HFFc6 (cell line): Measurements from ENCODE around the gene CHAT. TPM values are rescaled to one million over a fixed set of nuclear protein-coding genes. Genes with fewer than 3 reads are reported as not detected.

Experiments used
- DNase-seq: peaks from one replicate; pipeline ENCODE4 v3.0.0-alpha.2; 2018
- H3K27ac Mint-ChIP-seq: 2 replicates; pipeline ENCODE4 v1.8.0; 2020; ENCODE audit warnings: mild to moderate bottlenecking, mixed read lengths
- H3K27me3 Mint-ChIP-seq: 2 replicates; pipeline ENCODE4 v1.8.0; 2021; ENCODE audit warnings: mild to moderate bottlenecking, moderate library complexity, mixed read lengths; ENCODE audit not compliant: insufficient read depth
- H3K36me3 Mint-ChIP-seq: 2 replicates; pipeline ENCODE4 v1.8.0; 2021; ENCODE audit warnings: low read depth, mixed read lengths
- H3K4me1 Mint-ChIP-seq: 2 replicates; pipeline ENCODE4 v1.8.0; 2020; ENCODE audit warnings: low read depth, mixed read lengths
- H3K4me3 Mint-ChIP-seq: 2 replicates; pipeline ENCODE4 v1.8.0; 2020; ENCODE audit warnings: mild to moderate bottlenecking, moderate library complexity, mixed read lengths
- H3K9me3 Mint-ChIP-seq: 2 replicates; pipeline ENCODE4 v1.8.0; 2020; ENCODE audit warnings: mild to moderate bottlenecking, mixed read lengths
- CTCF ChIP-seq: fragments of 200-600 bp; sonication (generic); IDR thresholded peaks from 2 replicates; pipeline ENCODE4 v1.5.0; 2021; ENCODE audit warnings: antibody characterized with exemption, mild to moderate bottlenecking
- total RNA-seq, 6 experiments: library from RNA; stranded (reverse); fragmentation: NEBNext Ultra II Directional; extraction: Animal tissue kit (Norgen Biotek cat#: 25700); gene quantifications; 2 replicates in 1 of 6; 3 replicates in 5 of 6; pipeline ENCODE4 v1.2.3, GENCODE V29; 2021

CHAT gene
- total RNA-seq, 6 experiments from 2014 or later = not detected

GRCh38 chr10:49645417-49645816 lies 31.6 kb downstream of the CHAT start:
- Mint-ChIP-seq H3K36me3 (no peaks in the 10 kb centered on the region), H3K4me1 (no peaks in the 10 kb centered on the region)

GRCh38 chr10:49645871-49646870 lies 32.3 kb downstream of the CHAT start:
- Mint-ChIP-seq H3K4me1 (no peaks in the 10 kb centered on the region), H3K27me3 (peaks cover 53% of the 10 kb centered on the region), H3K36me3 (no peaks in the 10 kb centered on the region), H3K9me3 (no peaks in the 10 kb centered on the region), H3K4me3 (no peak overlapping the region), H3K27ac (no peak overlapping the region)
- TF ChIP-seq CTCF = no peak
- no peak for DNase-seq

More at GRCh38 chr10:49645417-49645816, 31.6 kb downstream of the CHAT start:
- TF ChIP-seq CTCF = no peak
- H3K27me3 Mint-ChIP-seq = peaks cover 54% of the 10 kb centered on the region
- DNase-seq = no peak
- H3K27ac Mint-ChIP-seq = no peak overlapping the region
- H3K4me3 Mint-ChIP-seq = no peak overlapping the region
- H3K9me3 Mint-ChIP-seq = no peaks in the 10 kb centered on the region

GRCh38 chr10:49647554-49647953 lies 33.7 kb downstream of the CHAT start:
- no peak for TF ChIP-seq CTCF
- H3K4me1 Mint-ChIP-seq = no peaks in the 10 kb centered on the region
- H3K27ac Mint-ChIP-seq = no peak overlapping the region
- no peaks in the 10 kb centered on the region for H3K9me3 Mint-ChIP-seq
- DNase-seq = no peak
- H3K4me3 Mint-ChIP-seq = no peak overlapping the region
- H3K27me3 Mint-ChIP-seq = peaks cover 49% of the 10 kb centered on the region
- H3K36me3 Mint-ChIP-seq = no peaks in the 10 kb centered on the region

GRCh38 chr10:49647985-49648795 lies 34.4 kb downstream of the CHAT start:
- peaks cover 52% of the 10 kb centered on the region for H3K27me3 Mint-ChIP-seq
- H3K9me3 Mint-ChIP-seq = no peaks in the 10 kb centered on the region
- no peak for DNase-seq
- H3K4me1 Mint-ChIP-seq = no peaks in the 10 kb centered on the region
- no peak overlapping the region for H3K27ac Mint-ChIP-seq
- no peak for TF ChIP-seq CTCF
- H3K4me3 Mint-ChIP-seq = no peak overlapping the region
- H3K36me3 Mint-ChIP-seq = no peaks in the 10 kb centered on the region

- Mint-ChIP-seq H3K27me3 (peaks cover 59% of the 10 kb centered on the region), H3K27ac (no peak overlapping the region), H3K36me3 (no peaks in the 10 kb centered on the region), H3K4me1 (no peaks in the 10 kb centered on the region), H3K4me3 (no peak overlapping the region), H3K9me3 (no peaks in the 10 kb centered on the region)
- no peak for TF ChIP-seq CTCF
- no peak for DNase-seq
Observed at GRCh38 chr10:49649294-49649693, 35.5 kb downstream of the CHAT start.
